GOT3 (cell line): ENCODE results near the gene PDE6B.
"Not testable (repeated sequence)": the region's sequence is repeated elsewhere in the genome, so short reads cannot be mapped to it uniquely, and the experiment has no call there.

ENCODE experiments used
- DNase-seq: peaks from one replicate; lab custom pipeline; 2025; ENCODE audit warnings: mixed read lengths; lab: John Stamatoyannopoulos, UW

Gene PDE6B

DNA sequence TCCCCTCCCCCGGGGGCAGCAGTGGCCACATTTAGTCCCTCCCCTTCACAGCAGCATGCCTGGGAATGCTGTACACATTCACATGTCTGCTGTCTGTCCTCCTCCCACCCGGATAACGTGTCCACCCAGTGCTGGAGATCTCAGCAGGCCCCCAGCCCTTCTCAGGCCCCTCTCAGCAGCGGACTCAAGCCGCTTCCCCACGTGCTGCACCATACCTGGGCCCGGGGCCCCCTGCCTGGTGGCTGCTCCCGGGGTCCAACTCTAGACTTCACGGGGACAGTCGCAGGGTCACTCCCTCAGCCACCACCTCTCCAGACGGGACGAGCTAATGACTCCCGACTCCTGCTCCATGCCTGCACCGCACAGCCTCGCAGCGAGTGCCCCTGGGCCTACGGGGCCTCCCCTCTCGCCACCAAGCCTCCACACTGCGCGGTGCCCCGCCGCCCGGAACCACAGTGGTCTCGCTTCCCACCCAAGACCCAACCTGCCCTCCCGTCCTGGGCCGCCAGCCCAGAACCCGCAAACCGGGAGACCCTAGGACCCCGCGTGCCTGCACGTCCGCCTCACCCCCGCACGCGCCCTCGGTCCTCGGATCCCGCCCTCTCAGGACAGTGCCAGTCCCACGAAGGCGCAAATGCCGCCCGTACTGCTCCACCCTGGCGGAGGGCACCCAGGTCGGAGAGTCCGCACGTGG lies 79.0 kb downstream of the PDE6B start:
- no peak for DNase-seq

DNA sequence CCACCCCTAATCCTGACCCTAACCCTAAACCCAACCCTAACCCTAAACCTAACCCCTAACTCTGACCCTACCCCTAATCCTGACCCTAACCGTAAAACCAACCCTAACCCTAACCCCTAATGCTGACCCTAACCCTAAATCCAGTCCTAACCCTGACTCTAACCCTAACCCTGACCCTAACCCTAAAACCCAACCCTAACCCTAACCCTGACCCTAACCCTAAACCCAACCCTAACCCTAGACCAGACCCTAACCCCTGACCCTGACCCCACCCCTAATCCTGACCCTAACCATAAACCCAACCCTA lies 79.6 kb downstream of the PDE6B start:
- no peak for DNase-seq

DNA sequence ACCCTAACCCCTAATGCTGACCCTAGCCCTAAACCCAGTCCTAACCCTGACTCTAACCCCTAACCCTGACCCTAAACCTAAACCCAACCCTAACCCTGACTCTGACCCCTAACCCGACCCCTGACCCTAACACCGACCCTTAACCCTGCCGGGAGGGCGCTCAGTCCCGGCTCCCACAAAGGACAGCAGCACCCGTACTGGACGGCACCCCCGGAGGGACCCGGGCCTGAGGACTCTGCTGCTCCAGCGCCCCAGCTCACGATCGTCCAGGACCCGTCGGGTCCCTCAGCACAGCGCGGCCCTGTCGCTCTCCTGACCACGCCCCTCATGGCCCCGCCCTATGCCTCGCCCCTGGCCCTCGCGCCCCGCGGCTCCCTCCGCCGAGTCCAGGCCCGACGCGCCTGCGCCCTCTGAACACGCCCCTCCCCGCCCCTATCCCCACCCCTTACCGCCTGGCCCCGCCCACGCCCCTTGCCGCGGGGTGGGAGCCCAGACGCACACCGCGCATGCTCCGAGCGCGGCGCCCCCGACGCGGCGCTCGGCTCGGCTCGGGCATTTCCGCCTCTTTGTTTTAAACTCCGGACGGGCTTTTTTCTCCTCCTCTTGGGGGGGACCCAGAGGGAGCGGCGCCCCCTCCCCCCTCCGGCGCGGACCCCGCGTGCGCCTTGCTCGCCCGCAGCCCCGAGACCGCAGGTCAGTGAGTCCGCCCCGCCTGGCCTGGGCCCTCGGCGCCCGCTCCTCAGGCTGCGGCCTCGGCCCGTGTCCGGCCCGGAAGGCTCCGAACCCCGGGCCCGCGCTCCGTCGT lies 80.1 kb downstream of the PDE6B start, which contains the start of gene PCGF3:
Gene PCGF3, plus strand, starts transcription at position 555 of the 805 bp plus-strand sequence. CDS start 27,849 bp downstream, outside the sequence.
- DNase-seq, result peak; percentile 85

DNA sequence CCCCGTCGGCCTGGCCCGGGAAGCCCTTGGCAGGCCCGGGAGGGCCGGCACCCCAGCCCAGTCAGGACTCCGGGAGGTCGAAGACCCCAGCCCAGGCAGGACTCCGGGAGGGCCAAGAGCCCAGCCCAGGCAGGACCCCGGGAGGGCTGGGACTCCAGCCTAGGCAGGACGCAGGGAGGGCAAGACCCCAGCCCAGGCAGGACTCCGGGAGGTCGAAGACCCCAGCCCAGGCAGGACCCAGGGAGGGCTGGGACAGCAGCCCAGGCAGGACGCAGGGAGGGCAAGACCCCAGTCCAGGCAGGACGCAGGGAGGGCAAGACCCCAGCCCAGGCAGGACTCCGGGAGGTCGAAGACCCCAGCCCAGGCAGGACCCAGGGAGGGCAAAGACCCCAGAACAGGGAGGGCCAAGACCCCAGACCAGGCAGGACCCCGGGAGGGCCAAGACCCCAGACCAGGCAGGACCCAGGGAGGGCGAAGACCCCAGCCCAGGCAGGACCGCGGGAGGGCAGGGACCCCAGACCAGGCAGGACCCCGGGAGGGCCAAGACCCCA lies 80.8 kb downstream of the PDE6B start:
- DNase-seq, result not testable (repeated sequence)

DNA sequence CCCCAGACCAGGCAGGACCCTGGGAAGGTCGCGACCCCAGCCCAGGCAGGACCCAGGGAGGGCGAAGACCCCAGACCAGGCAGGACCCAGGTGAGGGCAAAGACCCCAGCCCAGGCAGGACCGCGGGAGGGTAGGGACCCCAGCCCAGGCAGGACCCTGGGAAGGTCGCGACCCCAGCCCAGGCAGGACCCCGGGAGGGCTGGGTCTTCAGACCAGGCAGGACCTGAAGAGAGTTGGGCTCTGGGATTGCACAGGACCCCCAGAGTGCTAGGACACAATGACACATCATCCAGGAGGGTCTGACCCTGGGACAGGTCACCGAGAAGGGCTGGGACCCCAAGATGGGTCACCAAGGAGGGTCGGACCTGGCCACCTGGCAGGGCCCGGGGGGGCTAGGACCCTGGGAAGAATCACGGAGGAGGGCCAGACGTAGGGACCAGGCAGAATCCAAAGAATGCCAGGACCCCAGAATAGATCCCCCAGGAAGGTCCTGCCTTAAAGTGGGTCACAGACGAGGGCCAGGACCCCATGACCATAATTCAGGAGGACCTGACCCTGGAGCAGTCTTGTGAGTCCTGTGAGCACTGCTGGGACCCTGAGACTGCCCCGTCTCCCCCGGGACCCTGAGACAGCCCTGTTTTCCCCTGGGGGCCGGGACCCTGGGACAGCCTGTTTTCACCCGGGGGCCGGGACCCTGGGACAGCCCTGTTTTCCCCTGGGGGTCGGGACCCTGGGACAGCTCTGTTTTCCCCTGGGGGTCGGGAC lies 81.6 kb downstream of the PDE6B start:
- DNase-seq, result no peak

DNA sequence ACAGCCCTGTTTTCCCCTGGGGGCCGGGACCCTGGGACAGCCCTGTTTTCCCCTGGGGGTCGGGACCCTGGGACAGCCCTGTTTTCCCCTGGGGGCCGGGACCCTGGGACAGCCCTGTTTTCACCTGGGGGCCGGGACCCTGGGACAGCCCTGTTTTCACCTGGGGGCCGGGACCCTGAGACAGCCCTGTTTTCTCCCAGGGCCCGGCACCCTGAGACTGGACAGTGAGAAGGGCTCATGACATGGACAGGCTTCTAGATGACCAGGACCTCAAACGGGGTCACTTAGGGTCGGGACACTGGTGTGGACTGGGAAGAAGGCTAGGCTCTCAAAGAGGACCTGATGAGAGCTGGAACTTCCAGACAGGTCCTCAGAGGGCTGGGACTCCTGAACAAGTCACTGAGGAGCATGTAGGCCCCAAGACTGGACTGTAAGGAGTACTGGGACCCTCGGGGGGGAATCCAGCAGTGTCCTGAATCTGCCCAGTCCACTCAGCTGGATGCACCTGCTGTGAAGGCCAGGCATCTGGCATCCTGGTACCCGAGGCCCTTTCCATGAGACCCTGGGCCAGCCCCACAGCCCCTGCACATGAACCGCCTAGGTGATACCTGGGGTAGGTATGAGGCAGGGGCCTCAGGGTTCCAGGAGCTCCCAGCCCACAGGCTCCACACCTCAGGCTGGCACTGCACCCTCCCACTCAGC lies 82.7 kb downstream of the PDE6B start:
- DNase-seq, result no peak

DNA sequence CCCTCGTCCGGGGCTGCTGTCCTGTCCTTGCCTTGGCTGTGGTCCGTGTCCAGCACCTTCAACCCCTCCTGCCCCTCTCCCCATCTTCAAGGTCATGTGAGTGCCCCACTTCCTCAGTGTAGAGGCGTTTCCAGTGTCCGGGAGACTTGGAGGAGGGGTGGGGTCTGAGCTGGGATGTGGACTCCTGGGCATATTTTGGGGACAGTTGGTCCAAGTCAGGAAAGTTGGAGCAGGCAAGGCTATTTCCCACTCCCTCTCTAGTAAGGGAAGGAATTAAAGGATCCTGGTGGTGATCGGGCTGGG lies 83.2 kb downstream of the PDE6B start:
- no peak for DNase-seq

DNA sequence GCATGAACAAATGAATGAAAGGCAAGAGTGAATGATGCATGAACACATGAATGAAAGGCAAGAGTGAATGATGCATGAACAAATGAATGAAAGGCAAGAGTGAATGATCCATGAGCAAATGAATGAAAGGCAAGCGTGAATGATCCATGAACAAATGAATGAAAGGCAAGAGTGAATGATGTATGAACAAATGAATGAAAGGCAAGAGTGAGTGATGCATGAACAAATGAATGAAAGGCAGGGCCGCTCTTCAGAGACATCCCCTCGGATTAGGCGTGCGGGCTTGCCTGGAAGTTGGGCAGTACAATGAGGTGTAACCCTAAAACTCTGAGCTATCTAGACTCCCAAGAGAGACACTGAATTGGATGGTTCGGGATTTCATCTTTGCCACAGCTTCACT lies 84.0 kb downstream of the PDE6B start:
- DNase-seq, result no peak

DNA sequence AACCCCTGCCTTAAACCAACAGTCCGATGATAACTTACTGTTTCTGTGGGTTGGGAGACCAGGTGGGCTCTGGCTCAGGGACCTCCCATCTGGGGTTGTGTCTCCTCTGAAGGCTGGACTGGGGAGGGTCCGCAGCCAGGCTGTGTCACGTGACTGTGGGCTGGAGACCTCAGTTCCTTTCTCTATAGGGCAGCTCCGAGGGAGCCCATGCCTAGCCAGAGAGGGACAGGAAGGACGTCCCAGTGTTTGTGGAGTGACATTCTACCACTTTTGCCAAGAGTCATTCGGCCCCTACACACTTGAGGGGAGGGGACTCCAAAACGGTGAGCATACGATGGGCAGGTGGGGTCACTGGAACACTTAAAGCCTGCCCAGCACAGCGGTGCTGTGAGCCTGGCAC lies 84.7 kb downstream of the PDE6B start:
- DNase-seq, result no peak

DNA sequence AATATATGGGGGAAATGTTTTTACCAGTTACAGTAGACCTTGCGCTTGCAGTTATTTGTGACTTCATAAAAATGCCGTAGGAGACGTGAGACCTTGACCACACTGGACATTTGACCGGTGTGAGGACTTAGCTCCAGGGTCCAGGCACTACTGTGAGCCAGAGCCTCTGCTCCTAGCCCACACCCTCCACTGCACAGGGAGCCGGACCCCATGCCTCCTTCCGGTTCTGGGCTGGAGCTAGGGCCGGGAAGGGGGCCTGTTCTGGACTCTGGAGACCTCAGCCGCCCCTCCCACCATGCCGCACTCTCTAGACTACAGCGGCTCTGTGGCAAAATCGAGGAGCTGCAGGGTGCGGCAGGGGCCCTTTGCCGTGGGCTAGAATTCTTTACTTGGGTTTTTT lies 85.5 kb downstream of the PDE6B start:
- no peak for DNase-seq

DNA sequence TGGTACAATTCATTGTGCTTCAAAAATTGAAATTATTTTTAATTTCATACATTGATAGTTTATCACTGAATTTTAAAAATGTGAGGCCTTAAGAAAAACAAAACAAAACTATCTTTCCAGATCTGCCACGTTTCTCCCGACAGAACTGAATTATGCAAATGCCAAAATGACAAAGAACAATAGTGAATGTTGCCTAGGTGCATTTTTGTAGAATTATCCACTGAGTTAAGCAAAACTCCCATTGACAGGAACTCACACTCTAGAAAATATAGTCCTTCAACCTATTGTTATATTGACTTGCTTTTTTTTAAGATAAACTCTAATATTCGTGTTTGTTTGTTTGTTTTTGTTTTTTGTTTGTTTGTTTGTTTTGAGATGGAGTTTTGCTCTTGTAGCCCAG lies 86.7 kb downstream of the PDE6B start:
- no peak for DNase-seq

DNA sequence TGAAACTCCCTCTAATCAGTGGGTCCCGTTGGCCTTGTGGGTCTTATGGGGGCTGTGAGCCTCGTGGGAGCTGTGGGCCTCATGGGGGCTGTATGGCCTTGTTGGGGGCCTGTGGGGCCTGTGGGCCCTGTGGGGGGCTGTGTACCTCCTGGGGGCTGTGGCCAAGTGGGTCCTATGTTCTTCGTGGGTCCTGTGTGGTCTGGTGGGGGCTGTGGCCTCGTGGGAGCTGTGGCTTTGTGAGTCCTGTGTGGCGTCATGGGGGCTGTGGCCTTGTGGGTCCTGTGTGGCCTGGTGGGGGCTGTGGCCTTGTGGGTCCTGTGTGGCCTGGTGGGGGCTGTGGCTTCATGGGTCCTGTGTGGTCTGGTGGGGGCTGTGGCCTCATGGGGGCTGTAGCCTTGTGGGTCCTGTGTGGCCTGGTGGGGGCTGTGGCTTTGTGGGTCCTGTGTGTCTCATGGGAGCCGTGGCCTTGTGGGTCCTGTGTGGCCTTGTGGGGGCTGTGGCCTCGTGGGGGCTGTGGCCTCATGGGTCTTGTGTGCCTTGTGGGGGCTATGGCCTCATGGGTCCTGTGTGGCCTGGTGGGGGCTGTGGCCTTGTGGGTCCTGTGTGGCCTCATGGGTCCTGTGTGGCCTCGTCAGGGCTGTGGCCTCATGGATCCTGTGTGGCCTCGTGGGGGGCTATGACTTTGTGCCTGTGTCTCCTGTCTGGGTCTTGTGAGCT lies 87.7 kb downstream of the PDE6B start:
- no peak for DNase-seq

DNA sequence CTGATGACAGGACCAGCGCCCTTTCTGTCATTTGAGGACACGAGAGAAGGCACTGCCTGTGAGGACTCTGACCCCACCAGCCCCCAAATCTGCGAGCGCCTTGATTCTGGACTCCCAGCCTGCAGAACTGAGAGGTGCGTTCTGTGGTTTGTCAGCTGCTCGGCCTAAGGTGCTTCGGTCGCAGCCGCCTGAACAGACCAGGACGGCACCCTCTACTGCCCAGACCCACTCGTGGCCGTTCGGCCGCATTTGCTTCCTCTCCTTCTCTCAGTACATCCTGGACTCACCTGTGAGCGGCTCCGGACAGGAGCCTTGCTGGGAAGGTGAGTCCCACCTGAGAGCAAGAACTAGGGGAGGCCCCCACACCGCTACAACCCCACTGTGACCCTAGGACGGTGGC lies 88.7 kb downstream of the PDE6B start:
- DNase-seq, result no peak

DNA sequence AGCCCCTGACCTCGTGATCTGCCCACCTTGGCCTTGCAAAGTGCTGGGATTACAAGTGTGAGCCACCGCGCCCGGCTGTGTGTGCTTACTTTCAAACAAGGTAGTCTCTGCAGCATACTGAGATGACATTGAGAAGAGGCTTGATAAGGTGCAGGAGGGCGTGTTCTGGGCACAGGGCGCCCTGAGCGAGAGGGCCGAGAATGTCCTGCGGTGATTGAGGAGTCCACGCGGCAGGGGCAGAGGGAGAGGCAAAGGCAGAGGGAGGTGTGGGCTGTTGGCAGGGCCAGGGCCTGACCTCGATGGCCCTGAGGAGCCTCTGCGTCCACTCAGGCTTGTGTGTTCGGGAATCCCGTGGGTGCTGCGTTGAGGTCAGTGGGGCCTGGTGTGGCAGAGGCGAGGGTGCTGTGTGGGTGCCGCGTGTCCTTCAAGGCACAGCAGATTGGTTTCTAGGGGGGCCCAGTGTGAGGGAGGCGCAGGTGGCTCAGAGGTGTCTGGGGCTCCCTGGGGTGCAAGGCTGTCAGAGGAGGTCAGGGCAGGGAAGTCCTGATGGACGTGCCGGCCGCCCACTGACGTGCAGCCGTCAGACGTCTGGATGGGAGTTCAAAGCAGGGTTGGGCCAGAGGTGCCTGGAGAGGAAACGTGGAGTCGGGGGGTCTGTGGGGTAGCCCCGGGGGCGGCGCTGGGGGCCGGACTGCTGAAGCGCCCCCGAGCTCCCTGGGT lies 92.4 kb downstream of the PDE6B start:
- DNase-seq, result no peak

DNA sequence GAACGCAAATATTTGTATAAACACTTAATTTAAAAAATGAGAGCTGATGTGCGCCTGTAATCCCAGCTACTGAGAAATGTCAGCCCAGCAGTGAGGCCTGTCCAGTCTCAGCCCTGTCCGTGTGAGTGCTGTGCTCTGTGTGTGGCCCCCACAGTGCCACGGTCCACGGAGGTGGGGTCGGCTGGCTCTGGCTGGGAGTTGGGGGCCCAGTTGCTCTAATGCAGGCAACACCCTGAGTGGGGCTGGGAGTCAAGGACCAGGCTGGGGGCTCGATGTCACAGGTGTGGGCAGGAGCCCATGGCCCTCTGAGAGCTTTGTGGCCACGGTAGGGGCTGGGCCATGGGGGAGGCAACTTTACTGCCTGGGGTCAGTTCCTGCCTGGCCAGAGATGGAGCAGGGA lies 93.1 kb downstream of the PDE6B start:
- DNase-seq, result no peak
